Measurements from ENCODE around the gene COL6A2. TPM values are rescaled to one million over a fixed set of nuclear protein-coding genes. Genes with fewer than 3 reads are reported as not detected.
"Not testable (repeated sequence)": the region's sequence is repeated elsewhere in the genome, so short reads cannot be mapped to it uniquely, and the experiment has no call there.

Gene COL6A2
- total and polyA plus RNA-seq, 2 donors (not counting 1 experiment from before 2014, with no cell fraction given) = 1.2 to 2.1 TPM

GRCh38 chr21:46168659-46169386, 70.9 kb downstream of the COL6A2 start:
- Histone ChIP-seq H3K4me3 (ENCODE audit: control extremely low read depth in 1 of 5, extremely low read depth in 1 of 5, insufficient read depth in 1 of 5, low read depth in 2 of 5, low read length in 4 of 5) (no peak overlapping the region), H3K36me3 (replicated peaks in 1 of 2; ENCODE audit: control extremely low read depth in 1 of 2, control insufficient read depth in 1 of 2, extremely low read depth in 1 of 2, insufficient read depth in 2 of 2, low read length in 1 of 2) (no peaks in the 10 kb centered on the region), H4K20me1 (ENCODE audit: control insufficient read depth, insufficient read depth, low read length, poor library complexity, severe bottlenecking) (no peaks in the 10 kb centered on the region), H3K79me2 (ENCODE audit: control insufficient read depth, insufficient read depth, low read length) (peaks cover 7% of the 10 kb centered on the region), H3K4me2 (replicated peaks; ENCODE audit: low read depth, low read length, poor library complexity, severe bottlenecking) (no peak overlapping the region), H3K27ac (ENCODE audit: low read length in 2 of 2) (no peak overlapping the region), H3K27me3 (replicated peaks in 1 of 4; ENCODE audit: control extremely low read depth in 1 of 4, control insufficient read depth in 3 of 4, insufficient read depth in 4 of 4, low read length in 3 of 4) (no peaks in the 10 kb centered on the region), H2AFZ (ENCODE audit: insufficient read depth, low read depth, low read length, poor library complexity, severe bottlenecking) (no peak overlapping the region), H3K4me1 (ENCODE audit: control insufficient read depth in 2 of 2, insufficient read depth in 2 of 2, low read length in 2 of 2) (no peaks in the 10 kb centered on the region), H3K9me3 (ENCODE audit: control extremely low read depth in 1 of 3, control insufficient read depth in 2 of 3, insufficient read depth in 1 of 3, low read length in 2 of 3) (peaks cover 0 to 9% (median 0%) of the 10 kb centered on the region in 3 donors), H3K9ac (ENCODE audit: low read length) (no peak overlapping the region)
- ATAC-seq (ENCODE audit: low read depth) (no peak), DNase-seq (no peak)
- 67% methylated on average over 1 of the region's 8 CpGs for WGBS (ENCODE audit: insufficient coverage)
- Mint-ChIP-seq H3K4me1 (peaks cover 10% of the 10 kb centered on the region), H3K4me3 (no peak overlapping the region), H3K27ac (no peak overlapping the region), H3K27me3 (no peaks in the 10 kb centered on the region), H3K9me3 (ENCODE audit: insufficient read depth) (no peaks in the 10 kb centered on the region)
- POLR2A ChIA-PET = no interaction called here
- intact Hi-C loops (cut with micrococcal nuclease) = no loop called here
- TF ChIP-seq CTCF (IDR thresholded peaks at IDR 0.05) = no peak
- no peak for TF ChIP-seq EZH2 (IDR thresholded peaks at IDR 0.05; ENCODE audit: borderline replicate concordance, insufficient read depth, low read depth, low read length, poor library complexity, severe bottlenecking)
- CTCF ChIA-PET = no interaction called here

- H3K27me3 ChIP-seq (replicated peaks in 1 of 4; ENCODE audit: control extremely low read depth in 1 of 4, control insufficient read depth in 3 of 4, insufficient read depth in 4 of 4, low read length in 3 of 4); H3K27ac ChIP-seq (ENCODE audit: low read length in 2 of 2); POLR2A ChIA-PET; H4K20me1 ChIP-seq (ENCODE audit: control insufficient read depth, insufficient read depth, low read length, poor library complexity, severe bottlenecking); H3K9ac ChIP-seq (ENCODE audit: low read length); H3K4me2 ChIP-seq (replicated peaks; ENCODE audit: low read depth, low read length, poor library complexity, severe bottlenecking); H3K27me3 Mint-ChIP-seq; CTCF ChIA-PET; H3K4me1 Mint-ChIP-seq; H3K4me3 Mint-ChIP-seq; H3K27ac Mint-ChIP-seq; intact Hi-C loops (cut with micrococcal nuclease); ATAC-seq (ENCODE audit: low read depth); H3K79me2 ChIP-seq (ENCODE audit: control insufficient read depth, insufficient read depth, low read length); H3K36me3 ChIP-seq (replicated peaks in 1 of 2; ENCODE audit: control extremely low read depth in 1 of 2, control insufficient read depth in 1 of 2, extremely low read depth in 1 of 2, insufficient read depth in 2 of 2, low read length in 1 of 2); H2AFZ ChIP-seq (ENCODE audit: insufficient read depth, low read depth, low read length, poor library complexity, severe bottlenecking); DNase-seq; H3K4me1 ChIP-seq (ENCODE audit: control insufficient read depth in 2 of 2, insufficient read depth in 2 of 2, low read length in 2 of 2); H3K9me3 Mint-ChIP-seq (ENCODE audit: insufficient read depth); H3K4me3 ChIP-seq (ENCODE audit: control extremely low read depth in 1 of 5, extremely low read depth in 1 of 5, insufficient read depth in 1 of 5, low read depth in 2 of 5, low read length in 4 of 5): not testable (repeated sequence)
- WGBS (ENCODE audit: insufficient coverage) = 100% methylated on average over 1 of the region's 1 CpG
- H3K9me3 ChIP-seq (ENCODE audit: control extremely low read depth in 1 of 3, control insufficient read depth in 2 of 3, insufficient read depth in 1 of 3, low read length in 2 of 3) = peaks cover 1 to 13% (median 3%) of the 10 kb centered on the region in 3 donors
Measured at GRCh38 chr21:46170436-46171193, 72.7 kb downstream of the COL6A2 start.

Measured in B cell (primary cell).